GOT3 (cell line): Measurements from ENCODE around the gene DKK1.
A peak's percentile ranks its signal among the peaks of the same experiment; 100 is the strongest.

Experiments
- DNase-seq: peaks from one replicate; lab custom pipeline; 2025; ENCODE audit warnings: mixed read lengths; lab: John Stamatoyannopoulos, UW

The DKK1 gene

GRCh38 chr10:52313933-52314821 is at the start of gene DKK1:
DKK1 (plus strand) TSS chr10:52314281; CDS start chr10:52314435, 154 bp downstream.
- DNase-seq: peak; percentile 59

- DNase-seq: no peak
Measured at GRCh38 chr10:52265131-52265926, 48.8 kb upstream of the DKK1 start.

GRCh38 chr10:52266858-52267257 is 47.2 kb upstream of the DKK1 start:
- DNase-seq: no peak

- DNase-seq: no peak
Measured at GRCh38 chr10:52268790-52269189, 45.3 kb upstream of the DKK1 start.

GRCh38 chr10:52269233-52269632 is 44.8 kb upstream of the DKK1 start:
- DNase-seq: no peak

DNA sequence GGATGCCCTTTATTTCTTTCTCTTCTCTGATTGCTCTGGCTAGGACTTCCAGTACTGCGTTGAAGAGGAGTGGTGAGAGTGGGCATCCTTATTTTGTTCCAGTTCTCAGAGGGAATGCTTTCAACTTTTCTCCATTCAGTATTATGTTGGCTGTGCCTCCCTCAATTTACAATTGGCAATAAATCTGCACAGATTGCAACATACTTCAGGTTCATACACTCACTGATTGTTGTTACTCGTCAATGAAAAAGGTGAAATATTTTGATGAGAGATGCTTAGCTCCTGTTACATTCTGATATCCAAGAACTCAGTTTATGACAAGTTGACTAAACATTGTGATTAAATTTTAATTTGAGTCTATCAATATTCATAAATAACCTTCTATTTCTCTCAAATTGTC is 37.9 kb upstream of the DKK1 start:
- DNase-seq: no peak

DNA sequence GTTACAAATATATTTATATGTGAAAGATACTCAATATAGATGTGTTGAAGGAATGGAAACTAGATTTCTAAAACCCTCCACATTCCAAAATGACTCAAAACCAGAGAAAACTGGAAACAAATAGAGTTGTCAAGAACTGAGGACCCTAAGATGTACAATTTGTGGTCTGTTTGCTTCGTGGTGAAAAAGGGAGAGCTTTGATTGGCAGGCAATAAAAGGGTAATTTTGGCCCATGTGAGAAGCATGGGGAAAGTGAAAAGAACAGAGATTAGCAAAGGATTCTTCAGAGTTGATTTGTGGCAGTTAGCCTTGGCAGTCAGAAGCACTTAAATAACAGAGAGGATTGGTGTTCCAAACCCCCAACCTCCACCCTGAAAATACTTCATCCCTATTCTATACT is 37.1 kb upstream of the DKK1 start:
- DNase-seq: no peak

GRCh38 chr10:52279546-52279945 is 34.5 kb upstream of the DKK1 start:
- no peak for DNase-seq

DNA sequence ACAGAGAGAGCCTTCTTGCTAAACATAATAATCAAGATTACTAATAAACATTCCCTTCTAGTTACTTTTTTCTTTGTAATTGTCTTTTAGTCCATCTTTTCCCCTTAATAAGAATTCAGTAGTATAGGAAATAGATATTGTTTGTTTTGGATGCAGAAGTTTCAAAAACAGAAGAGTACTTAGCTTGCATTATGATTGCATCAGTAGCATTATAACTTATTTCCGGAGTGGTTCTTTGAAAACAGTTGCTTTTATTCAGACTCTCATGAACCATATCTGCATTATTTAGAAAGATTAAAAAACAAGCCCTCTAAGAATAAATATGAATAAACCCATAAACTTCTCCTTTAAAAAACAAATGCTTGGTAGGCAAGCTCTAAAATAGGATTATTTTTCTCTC is 34.0 kb upstream of the DKK1 start:
- DNase-seq: no peak

DNA sequence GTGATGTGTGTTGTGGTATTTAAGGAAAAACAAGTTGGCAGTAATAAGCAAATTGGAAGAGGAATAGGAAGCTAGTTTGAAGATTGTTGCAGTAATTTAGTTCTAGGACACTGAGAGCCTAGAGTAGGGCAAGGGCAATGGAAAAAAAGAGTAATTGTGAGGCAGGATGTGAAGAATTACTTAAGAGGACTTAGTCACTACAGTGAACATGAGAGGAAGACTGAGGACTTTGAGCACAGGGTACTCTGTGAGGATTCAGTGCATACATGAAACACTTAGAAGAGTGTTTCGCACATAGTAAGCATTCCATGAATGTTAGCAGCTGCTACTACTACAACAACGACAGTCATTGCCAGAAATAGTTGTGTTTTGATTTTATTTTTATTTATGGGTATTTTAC is 30.9 kb upstream of the DKK1 start:
- DNase-seq: no peak

DNA sequence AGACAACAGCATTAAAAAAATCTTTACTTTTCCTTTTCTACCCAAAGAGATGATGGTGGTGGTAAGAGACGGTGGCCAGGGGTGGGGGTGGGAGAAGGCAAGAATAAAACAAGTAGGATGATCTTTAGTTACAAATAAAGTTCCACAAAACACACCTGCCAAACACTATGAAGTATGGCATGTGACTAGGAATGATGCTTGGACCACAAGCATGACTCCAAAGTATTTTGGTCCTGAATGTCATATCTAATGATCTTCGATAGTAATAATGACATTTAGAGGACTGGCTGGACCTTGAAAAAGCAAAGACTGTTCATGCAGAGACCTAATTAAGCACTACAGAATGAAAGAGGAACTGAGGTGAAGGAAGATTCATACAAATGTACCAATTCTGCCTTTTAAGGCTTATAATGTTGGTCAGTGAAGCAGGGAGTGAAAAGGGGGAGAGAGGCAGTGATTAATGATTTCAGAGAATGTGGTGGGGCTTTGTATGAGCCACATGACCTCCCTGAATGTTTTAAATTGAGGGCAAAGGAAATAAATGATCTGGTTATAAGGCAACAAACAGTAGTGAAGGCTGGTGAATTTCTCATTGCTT is 29.6 kb upstream of the DKK1 start:
- DNase-seq: no peak

DNA sequence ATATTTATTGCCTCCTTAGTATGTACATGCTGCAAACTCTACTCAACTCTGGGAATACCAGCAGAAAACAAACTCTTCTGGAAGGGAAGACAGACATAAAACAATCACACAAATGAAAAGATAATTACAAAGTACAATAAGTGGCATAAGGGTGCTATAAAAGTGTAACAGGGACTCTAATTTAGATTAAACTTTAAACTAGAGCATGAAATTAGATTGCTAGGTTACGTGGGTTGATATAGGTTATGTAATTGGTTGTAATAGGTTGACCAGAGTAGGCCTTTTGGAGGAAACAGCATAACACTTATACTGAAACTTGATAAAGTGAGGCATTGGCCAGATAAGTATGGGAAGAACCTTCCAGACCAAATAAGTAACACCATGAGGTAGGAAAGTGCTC is 26.2 kb upstream of the DKK1 start:
- no peak for DNase-seq

- DNase-seq: no peak
Measured at GRCh38 chr10:52297747-52298146, 16.3 kb upstream of the DKK1 start.

DNA sequence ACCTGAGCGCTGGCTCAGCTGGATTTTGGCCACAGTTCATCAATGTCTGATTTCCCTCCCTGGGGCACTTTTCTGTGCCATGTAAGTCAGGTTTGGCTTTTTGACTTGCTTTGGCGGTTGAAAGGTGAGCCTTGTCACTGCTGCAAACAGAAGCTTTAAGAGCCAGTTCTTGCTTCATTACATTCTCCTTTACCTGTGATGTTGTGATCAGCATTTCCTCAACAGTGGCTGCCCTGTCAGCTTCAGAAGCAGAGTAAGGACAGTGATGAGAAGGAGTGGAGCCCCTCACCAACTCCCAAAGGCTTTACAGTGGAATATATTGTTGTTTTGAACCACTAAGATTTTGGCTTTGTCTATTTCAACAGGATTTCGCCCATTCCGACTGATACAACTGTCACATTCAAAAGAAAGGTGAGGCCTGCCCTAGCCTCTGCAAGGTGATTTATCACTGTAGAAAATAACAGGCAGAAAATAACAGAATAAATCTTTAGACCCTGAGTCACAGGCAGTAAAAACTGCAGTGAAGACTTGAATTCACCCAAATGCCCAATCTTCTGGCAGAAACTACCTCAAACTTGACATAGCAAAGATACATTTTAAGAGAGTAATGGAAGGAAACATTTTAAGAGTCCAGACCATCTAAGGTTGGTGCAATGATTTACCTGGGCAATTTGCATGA is 13.3 kb upstream of the DKK1 start:
- DNase-seq: no peak

GRCh38 chr10:52308251-52309031 is 5.6 kb upstream of the DKK1 start:
- no peak for DNase-seq

DNA sequence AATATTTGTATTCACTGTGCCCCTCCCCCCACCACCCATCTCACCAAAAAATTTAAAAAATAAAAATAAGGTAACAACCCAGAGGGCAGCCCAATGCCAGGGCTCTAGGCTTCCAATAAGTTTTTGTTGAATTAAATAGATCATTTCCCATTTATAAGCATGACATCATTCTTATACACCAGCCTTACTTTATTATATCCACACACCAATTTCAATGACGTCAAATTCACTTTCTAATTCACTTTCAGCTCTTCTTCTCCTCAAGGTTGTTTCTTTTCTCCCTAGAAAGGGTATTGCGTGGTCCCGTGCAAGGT is 1.2 kb upstream of the DKK1 start:
- DNase-seq: no peak

GRCh38 chr10:52313256-52313932 is 687 bp upstream of the DKK1 start:
- DNase-seq: no peak

- DNase-seq: no peak
Measured at GRCh38 chr10:52314822-52315552, 906 bp downstream of the DKK1 start.

GRCh38 chr10:52316001-52316400 is 1.9 kb downstream of the DKK1 start:
- no peak for DNase-seq

DNA sequence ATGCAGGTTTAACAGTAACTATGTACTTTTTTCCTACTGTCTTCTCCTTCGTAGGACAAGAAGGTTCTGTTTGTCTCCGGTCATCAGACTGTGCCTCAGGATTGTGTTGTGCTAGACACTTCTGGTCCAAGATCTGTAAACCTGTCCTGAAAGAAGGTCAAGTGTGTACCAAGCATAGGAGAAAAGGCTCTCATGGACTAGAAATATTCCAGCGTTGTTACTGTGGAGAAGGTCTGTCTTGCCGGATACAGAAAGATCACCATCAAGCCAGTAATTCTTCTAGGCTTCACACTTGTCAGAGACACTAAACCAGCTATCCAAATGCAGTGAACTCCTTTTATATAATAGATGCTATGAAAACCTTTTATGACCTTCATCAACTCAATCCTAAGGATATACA is 2.4 kb downstream of the DKK1 start:
- DNase-seq: no peak
